CD4-positive, alpha-beta T cell treated with Interferon alpha-2 for 1 hour (primary cell): Measurements from ENCODE around the gene MAOB.
"Not testable (repeated sequence)": the region's sequence is repeated elsewhere in the genome, so short reads cannot be mapped to it uniquely, and the experiment has no call there.

Experiments
- DNase-seq, 2 donors: peaks; one replicate each; pipeline ENCODE4 v3.0.0-alpha.2; 2020 to 2022

Gene MAOB

GRCh38 chrX:43750248-43750676, 132.0 kb downstream of the MAOB start:
- peak; percentile 43 to 59 for DNase-seq

GRCh38 chrX:43747476-43747875, 134.8 kb downstream of the MAOB start:
- DNase-seq, result no peak

DNA sequence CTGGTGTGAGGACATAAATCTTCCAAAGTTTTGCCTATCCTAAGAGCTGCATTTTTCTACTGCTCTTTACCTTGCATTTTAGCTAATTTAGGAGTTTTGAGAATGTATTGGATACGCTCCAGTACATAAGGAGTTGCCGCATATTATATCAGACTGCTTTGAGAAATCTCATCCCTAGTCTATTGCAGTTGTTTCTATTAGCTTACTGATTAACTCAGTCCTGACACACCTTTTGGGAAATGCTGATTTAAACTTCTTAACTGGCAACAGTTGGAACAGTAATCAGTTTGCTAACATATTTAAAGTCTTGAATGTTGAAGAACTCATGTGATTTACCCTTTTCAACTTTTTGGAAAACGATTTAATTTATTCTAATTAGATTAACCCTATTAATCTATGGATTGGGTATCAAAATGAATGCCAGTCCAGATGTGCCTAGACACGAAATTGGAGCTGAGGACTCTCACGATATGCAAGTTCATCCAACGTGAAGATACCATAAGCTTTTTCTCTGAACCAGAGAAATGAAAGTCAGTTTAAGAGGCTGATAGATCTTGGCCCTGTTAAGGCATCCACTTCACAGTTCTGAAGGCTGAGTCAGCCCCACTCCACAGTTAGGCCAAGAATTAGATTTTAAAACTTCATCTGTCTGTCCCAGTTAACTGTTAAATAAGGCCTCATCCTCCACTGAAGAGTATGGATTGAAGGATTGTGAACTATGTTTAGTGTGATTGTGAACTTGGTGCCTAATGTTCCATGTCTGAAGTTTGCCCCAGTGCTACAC, 136.1 kb downstream of the MAOB start:
- no peak for DNase-seq

- DNase-seq, result no peak
Observed at GRCh38 chrX:43744284-43744683, 138.0 kb downstream of the MAOB start.

- no peak for DNase-seq
Observed at GRCh38 chrX:43743100-43743822, 139.0 kb downstream of the MAOB start.

DNA sequence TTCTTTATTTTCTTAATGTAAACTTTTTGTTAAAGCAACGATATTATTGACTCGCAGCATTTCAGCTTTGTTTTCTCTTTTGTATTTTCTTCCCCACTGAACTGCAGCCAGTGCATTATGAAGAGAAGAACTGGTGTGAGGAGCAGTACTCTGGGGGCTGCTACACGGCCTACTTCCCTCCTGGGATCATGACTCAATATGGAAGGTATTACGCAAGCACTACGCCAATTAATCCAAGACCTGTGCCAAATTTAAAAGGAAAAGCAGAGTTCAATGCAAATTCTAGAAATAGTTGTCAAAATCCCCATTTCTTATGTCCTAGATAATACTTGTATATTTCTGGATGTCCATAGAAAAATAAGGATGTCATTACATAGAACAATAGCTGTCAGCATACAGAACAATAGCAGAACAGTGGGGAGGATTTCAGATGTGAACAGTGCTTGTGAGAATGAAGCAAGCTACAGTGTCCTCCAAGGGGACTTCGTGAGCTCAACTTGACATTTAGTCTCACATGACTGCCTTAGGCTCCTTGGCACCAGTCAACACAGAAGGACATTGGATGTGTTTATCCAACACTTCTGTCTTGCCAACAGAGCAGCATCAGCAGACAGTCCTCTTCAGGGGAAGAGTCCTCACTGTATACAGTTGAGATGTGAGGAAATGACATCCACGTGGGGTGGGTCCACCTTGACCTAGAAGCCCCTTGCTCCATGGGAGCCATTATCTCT, 140.2 kb downstream of the MAOB start:
- DNase-seq, result no peak

DNA sequence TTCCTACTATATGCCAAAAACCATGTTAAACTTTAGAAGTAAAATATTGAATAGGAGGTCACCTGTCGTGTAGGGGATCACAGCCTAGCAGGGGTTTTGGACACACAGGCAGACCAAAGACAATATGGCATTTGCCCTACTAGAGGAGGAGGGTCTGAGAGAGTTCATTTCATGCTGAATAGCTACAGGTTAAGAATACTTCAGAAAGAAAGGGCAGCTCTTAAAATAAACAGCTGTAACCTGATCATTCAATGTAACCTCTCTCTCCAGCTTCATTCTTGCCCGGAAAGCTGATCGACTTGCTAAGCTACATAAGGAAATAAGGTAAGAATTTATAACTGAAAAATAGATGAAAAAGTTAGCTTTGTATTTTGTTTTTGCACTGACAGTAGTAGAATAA, 146.3 kb downstream of the MAOB start:
- DNase-seq, result no peak

DNA sequence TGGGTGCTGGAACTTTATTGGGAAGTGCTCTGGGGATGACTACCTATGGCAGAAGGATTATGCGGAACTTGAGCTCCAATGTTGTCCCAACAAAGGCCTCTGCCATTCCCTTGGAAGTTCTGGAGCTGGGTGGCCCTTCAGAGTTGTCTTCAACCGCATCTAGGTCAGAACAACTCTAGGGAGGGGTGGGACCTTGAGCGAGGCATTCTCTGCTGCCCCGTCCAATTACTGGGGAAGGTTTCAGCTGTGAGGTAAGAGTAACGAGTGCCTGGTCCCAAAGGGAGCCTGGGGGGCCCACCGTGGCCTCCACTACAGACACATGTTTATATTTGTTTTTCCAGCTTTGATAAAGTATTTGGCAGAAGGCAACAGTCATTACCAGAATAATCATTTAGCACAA, 146.7 kb downstream of the MAOB start:
- no peak for DNase-seq

DNA sequence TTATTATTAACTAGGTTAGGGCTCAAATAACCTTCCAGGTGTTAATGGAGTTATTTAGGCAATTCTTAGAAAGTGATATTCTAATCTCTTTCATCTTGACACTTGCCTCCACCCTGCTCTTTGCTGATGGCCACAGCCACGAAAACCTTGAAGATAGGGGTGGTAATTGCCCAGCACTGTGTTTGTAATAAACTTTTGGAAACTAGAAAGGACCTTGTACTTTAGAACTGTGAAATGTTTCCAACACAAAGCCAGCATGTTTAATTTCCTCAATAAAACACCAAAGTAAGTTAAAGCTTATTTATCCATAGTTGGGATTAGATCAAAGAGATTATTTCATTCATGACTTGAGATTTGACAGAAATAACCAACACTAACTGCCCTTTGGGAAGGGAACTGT, 147.8 kb downstream of the MAOB start:
- no peak for DNase-seq

- DNase-seq, result no peak
Observed at GRCh38 chrX:43733699-43734098, 148.6 kb downstream of the MAOB start.

- DNase-seq, result no peak
Observed at GRCh38 chrX:43731086-43731485, 151.2 kb downstream of the MAOB start.

DNA sequence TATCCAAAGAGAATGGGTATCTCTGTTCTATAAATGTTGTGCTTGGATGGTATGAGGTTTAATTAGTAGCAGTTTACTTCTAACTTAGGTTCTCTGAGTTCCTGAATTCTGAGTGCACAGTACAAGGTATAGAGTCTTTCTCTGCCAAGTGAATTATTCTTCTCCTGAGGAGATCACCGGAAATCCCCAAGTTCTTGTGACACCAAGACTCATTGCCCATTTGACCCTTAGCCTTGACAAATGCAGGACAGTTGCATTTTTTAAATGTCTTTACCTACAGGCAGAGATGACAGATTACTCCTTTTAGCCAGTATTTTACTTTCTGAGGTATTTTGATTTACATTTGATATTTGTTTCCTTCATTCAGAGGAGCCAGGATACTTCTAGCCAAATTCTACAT, 153.3 kb downstream of the MAOB start:
- DNase-seq, result no peak

DNA sequence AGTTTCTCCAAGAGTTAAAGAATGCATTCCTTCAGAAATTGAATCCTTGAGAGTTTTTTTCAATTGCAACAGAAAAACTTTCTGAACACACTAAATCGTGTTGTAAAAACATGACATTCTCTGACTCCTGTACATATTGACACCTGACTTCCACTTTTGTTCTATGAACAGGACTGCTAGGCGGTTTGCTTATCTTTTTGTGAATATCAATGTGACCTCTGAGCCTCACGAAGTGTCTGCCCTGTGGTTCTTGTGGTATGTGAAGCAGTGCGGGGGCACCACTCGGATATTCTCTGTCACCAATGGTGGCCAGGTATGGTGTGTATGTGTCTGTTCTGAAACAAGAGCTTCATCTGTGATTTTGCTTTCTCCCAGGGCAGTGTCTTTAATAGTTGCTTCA, 154.2 kb downstream of the MAOB start:
- no peak for DNase-seq

GRCh38 chrX:43727254-43727653, 155.0 kb downstream of the MAOB start:
- not testable (repeated sequence) for DNase-seq

- DNase-seq, result not testable (repeated sequence)
Observed at GRCh38 chrX:43725227-43725626, 157.0 kb downstream of the MAOB start.

DNA sequence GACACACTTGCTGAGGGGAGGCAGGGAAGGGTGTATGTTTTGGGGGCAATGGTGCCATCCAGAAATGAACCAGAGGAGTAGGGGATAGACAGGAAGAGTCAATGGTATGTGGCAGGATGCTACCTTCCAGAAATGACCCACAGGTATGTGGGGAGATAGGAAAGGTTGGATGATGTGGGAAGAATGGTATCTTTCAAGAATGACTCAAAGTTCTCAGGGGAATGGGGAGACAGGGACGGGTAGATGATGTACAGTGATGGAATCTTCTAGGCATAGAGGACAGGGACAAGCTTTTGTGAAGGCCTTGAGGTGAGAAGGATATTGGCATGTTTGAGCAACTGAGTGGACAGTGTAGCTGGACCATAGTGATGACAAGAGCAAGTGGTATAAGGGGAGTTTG, 161.3 kb downstream of the MAOB start:
- no peak for DNase-seq

- DNase-seq, result no peak
Observed at GRCh38 chrX:43720082-43720481, 162.2 kb downstream of the MAOB start.

GRCh38 chrX:43718956-43719355, 163.3 kb downstream of the MAOB start:
- no peak for DNase-seq

DNA sequence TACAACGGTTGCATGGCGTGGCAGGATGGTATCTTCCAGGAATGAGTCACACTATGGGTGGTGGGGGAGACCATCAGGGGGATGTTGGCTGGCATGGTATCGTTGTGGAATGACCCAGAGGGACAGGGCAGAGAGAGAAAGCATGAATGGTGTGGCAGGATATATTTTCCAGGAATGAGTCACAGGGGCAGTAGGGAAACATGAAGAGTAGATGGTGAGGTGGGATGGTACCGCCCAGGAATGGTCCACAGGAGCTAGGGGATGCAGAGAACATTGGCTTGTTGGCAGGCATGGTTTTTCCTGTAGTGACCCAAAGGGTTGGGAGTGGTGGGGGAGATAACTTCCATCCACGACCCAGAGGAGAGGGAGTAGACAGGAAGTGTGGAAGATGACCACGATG, 163.7 kb downstream of the MAOB start:
- no peak for DNase-seq

GRCh38 chrX:43718081-43718480, 164.2 kb downstream of the MAOB start:
- DNase-seq, result no peak

- DNase-seq, result no peak
Observed at GRCh38 chrX:43717161-43717560, 165.1 kb downstream of the MAOB start.

GRCh38 chrX:43716696-43717095, 165.6 kb downstream of the MAOB start:
- no peak for DNase-seq
